ENCODE measurements around the gene TRIM39. TPM values are rescaled to one million over a fixed set of nuclear protein-coding genes. Genes with fewer than 3 reads are reported as not detected.

Gene TRIM39
- total RNA-seq, 1 donor from 2014 or later = 14.0 TPM

DNA sequence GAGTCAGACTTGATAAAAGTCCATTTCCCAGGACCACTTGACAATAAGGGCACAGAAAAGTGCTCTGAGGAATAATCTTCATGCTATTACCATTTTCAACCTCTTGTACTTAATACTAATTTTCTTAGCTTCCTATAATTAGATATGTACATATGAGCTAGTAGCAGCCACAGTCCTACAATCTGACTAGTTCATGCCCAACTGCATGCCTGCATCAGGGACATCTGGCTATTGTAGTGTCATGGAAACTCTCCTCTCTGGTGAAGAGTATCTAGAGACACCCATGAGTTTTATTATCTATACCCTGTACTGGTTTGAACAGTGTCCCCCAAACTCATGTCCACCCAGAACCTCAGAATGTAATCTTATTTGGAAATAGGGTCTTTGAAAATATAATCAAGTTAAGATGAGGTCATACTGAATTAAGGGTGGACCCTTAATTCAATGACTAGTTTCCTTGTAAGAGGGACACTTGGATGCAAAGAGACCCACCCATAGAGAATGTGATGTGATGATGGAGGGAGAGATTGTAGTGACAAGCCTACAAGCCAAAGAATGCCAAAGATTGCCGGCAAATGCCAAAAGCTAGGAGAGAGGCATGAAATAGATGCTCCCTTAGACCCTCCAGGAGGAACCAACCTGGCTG, 13.9 kb upstream of the TRIM39 start:
- H3K27ac Mint-ChIP-seq (ENCODE audit: unreplicated experiment) = no peak overlapping the region
- H3K4me1 Mint-ChIP-seq (ENCODE audit: low read depth, unreplicated experiment) = peaks cover 5% of the 10 kb centered on the region
- DNase-seq = no peak
- TF ChIP-seq, protein P1, sequence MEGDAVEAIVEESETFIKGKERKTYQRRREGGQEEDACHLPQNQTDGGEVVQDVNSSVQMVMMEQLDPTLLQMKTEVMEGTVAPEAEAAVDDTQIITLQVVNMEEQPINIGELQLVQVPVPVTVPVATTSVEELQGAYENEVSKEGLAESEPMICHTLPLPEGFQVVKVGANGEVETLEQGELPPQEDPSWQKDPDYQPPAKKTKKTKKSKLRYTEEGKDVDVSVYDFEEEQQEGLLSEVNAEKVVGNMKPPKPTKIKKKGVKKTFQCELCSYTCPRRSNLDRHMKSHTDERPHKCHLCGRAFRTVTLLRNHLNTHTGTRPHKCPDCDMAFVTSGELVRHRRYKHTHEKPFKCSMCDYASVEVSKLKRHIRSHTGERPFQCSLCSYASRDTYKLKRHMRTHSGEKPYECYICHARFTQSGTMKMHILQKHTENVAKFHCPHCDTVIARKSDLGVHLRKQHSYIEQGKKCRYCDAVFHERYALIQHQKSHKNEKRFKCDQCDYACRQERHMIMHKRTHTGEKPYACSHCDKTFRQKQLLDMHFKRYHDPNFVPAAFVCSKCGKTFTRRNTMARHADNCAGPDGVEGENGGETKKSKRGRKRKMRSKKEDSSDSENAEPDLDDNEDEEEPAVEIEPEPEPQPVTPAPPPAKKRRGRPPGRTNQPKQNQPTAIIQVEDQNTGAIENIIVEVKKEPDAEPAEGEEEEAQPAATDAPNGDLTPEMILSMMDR (IDR thresholded peaks at IDR 0.05; ENCODE audit: partially characterized antibody, unreplicated experiment) = no peak
- peaks cover 6% of the 10 kb centered on the region for H3K36me3 Mint-ChIP-seq (ENCODE audit: unreplicated experiment)
- H3K4me3 Mint-ChIP-seq (ENCODE audit: unreplicated experiment) = no peak overlapping the region
- peaks cover 9% of the 10 kb centered on the region for H3K27me3 Mint-ChIP-seq (ENCODE audit: unreplicated experiment)
- H3K9me3 Mint-ChIP-seq (ENCODE audit: unreplicated experiment) = no peaks in the 10 kb centered on the region

DNA sequence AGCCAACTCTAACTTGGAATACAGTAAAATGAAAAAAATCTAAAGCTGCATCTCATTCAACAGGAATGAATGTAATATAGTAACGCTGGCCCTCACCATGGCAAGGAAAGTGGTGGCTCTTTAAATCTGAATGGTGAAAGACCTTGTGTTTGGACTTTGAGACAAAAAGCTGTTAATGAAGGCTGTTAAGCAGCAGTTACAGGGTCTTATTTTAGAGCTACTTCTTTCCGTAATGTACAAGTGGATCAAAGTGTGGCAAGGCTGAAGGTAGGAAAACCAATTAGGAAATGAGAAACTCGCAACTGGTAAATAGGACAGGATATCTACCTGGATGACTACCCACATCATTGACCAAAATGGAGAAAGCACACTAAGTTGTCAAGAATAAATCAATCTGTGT, 11.6 kb upstream of the TRIM39 start:
- H3K4me1 Mint-ChIP-seq (ENCODE audit: low read depth, unreplicated experiment) = peaks cover 5% of the 10 kb centered on the region
- no peak overlapping the region for H3K27ac Mint-ChIP-seq (ENCODE audit: unreplicated experiment)
- H3K36me3 Mint-ChIP-seq (ENCODE audit: unreplicated experiment) = no peaks in the 10 kb centered on the region
- H3K27me3 Mint-ChIP-seq (ENCODE audit: unreplicated experiment) = peaks cover 4% of the 10 kb centered on the region
- TF ChIP-seq, protein P1 (IDR thresholded peaks at IDR 0.05; ENCODE audit: partially characterized antibody, unreplicated experiment) = no peak
- H3K4me3 Mint-ChIP-seq (ENCODE audit: unreplicated experiment) = no peak overlapping the region
- no peak for DNase-seq
- no peaks in the 10 kb centered on the region for H3K9me3 Mint-ChIP-seq (ENCODE audit: unreplicated experiment)

DNA sequence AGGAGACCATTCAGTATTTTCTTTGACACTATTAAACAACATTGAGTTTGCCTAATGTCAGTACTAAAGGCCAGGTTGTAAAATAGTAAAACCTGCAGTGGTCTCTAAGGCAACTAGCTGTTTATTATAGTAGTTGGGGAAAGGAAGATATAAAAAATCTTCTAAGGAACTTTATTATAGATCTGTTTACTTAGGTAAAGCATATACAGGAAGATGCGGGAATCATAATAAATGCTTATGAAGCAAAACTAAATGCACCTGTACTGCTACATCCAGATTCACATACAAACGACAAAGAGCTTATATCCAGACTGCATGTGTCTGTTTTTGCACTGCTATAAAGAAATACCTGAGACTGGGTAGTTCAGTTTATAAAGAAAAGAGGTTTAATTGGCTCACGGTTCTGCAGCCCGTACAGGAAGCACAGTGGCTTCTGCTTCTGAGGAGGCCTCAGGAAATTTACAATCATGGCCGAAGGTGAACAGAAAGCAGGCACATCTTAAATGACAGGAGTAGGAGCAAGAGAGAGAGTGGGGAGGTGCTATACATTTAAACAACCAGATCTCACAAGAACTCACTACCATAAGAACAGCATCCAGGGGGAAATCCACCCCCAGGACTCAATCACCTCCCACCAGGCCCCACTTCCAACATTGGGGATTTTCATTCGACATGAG, 8.7 kb upstream of the TRIM39 start:
- Mint-ChIP-seq H3K27me3 (ENCODE audit: unreplicated experiment) (no peaks in the 10 kb centered on the region), H3K4me3 (ENCODE audit: unreplicated experiment) (no peak overlapping the region), H3K27ac (ENCODE audit: unreplicated experiment) (no peak overlapping the region), H3K36me3 (ENCODE audit: unreplicated experiment) (no peaks in the 10 kb centered on the region), H3K4me1 (ENCODE audit: low read depth, unreplicated experiment) (peaks cover 5% of the 10 kb centered on the region), H3K9me3 (ENCODE audit: unreplicated experiment) (no peaks in the 10 kb centered on the region)
- no peak for DNase-seq
- TF ChIP-seq, protein P1 (IDR thresholded peaks at IDR 0.05; ENCODE audit: partially characterized antibody, unreplicated experiment) = no peak

DNA sequence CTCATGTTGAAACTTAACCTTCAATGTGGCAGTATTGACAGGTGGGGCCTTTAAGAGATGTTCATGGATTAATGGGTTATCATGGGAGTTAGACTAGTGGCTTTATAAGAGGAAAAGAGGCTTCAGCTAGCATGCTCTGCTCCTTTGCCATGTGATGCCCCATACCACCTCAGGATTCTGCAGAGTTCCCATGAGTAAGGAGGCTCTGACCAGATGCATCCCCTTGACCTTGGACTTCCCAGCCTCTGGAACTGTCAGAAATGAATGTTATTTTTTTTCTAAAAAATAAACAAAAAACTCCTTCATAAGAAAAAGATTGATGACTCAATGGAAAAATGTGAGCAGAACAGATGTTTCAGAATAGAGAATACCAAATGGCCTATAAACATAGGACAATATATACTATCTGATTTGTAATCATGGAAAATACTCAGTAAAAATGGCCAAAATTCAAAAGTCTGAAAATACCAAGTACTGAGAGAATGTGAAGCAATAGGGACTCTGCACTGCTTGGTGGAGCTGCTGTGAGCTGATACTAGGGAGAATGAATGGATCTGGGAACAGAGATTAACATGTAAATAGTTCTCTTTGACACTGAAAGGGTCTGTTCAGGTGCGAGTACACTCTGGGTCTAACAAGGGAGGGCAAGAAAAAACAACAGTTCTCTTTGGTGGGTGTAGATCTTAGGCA, 7.4 kb upstream of the TRIM39 start:
- TF ChIP-seq, protein P1 (IDR thresholded peaks at IDR 0.05; ENCODE audit: partially characterized antibody, unreplicated experiment) = no peak
- peaks cover 5% of the 10 kb centered on the region for H3K4me1 Mint-ChIP-seq (ENCODE audit: low read depth, unreplicated experiment)
- no peaks in the 10 kb centered on the region for H3K36me3 Mint-ChIP-seq (ENCODE audit: unreplicated experiment)
- no peaks in the 10 kb centered on the region for H3K9me3 Mint-ChIP-seq (ENCODE audit: unreplicated experiment)
- H3K27ac Mint-ChIP-seq (ENCODE audit: unreplicated experiment) = no peak overlapping the region
- H3K4me3 Mint-ChIP-seq (ENCODE audit: unreplicated experiment) = no peak overlapping the region
- no peak for DNase-seq
- no peaks in the 10 kb centered on the region for H3K27me3 Mint-ChIP-seq (ENCODE audit: unreplicated experiment)
